Omental fat pad (tissue), 4 donors: ENCODE data around the gene RCAN1. TPM values are rescaled to one million over a fixed set of nuclear protein-coding genes. Genes with fewer than 3 reads are reported as not detected.
"Not testable (repeated sequence)": the region's sequence is repeated elsewhere in the genome, so short reads cannot be mapped to it uniquely, and the experiment has no call there.

Experiments used
- ATAC-seq: fragments of 150-250 bp; one replicate; pipeline ENCODE4 v1.9.1; 2016; ENCODE audit warnings: mild to moderate bottlenecking, moderate library complexity; ENCODE audit not compliant: low FRiP score
- DNase-seq: peaks from one replicate; pipeline ENCODE4 v3.0.0-alpha.2; 2019; ENCODE audit warnings: low spot score
- CTCF ChIP-seq, 3 donors: fragments of 450-650 bp; IDR thresholded peaks; one replicate each; pipeline ENCODE4 v1.5.1; 2016 to 2017; ENCODE audit warnings: antibody characterized with exemption in 3 of 3, mild to moderate bottlenecking in 3 of 3, moderate library complexity in 2 of 3
- total RNA-seq, 4 donors: library from RNA; depleted of rRNA; stranded (reverse); fragments of >200 nt; gene quantifications; one replicate each; pipeline ENCODE4 v1.1.0, GENCODE V29; 2016

The RCAN1 gene
- total RNA-seq, 4 donors from 2014 or later, result 62.6 to 73.5 (median 68.7) TPM

- TF ChIP-seq CTCF (IDR thresholded peaks at IDR 0.05), result no peak
- DNase-seq, result no peak
- ATAC-seq, result peak; percentile 12
These were observed 960 bp downstream of the RCAN1 start for GRCh38 chr21:34613679-34614627.

- no peak for TF ChIP-seq CTCF (IDR thresholded peaks at IDR 0.05)
- ATAC-seq, result no peak
- no peak for DNase-seq
These were observed 2.4 kb downstream of the RCAN1 start for GRCh38 chr21:34612557-34612956.

- DNase-seq (no peak), ATAC-seq (no peak)
These were observed 2.9 kb downstream of the RCAN1 start for GRCh38 chr21:34612056-34612455.

GRCh38 chr21:34611528-34611927 lies 3.4 kb downstream of the RCAN1 start:
- TF ChIP-seq CTCF (IDR thresholded peaks at IDR 0.05), result no peak
- ATAC-seq, result no peak
- DNase-seq, result no peak

More at GRCh38 chr21:34612056-34612455, 2.9 kb downstream of the RCAN1 start:
- TF ChIP-seq CTCF (IDR thresholded peaks at IDR 0.05), result no peak

- ATAC-seq, result no peak
- TF ChIP-seq CTCF (IDR thresholded peaks at IDR 0.05), result no peak
- DNase-seq, result no peak
These were observed 4.9 kb downstream of the RCAN1 start for GRCh38 chr21:34609933-34610549.

- TF ChIP-seq CTCF (IDR thresholded peaks at IDR 0.05), result no peak
- no peak for ATAC-seq
- DNase-seq, result no peak
These were observed 5.5 kb downstream of the RCAN1 start for GRCh38 chr21:34609244-34609932.

GRCh38 chr21:34607376-34607775 lies 7.5 kb downstream of the RCAN1 start:
- not testable (repeated sequence) for ATAC-seq, DNase-seq
